HFF-Myc (cell line): ENCODE data around the gene KLK12.

ENCODE experiments used
- DNase-seq: peaks from one replicate; pipeline ENCODE4 v3.0.0-alpha.2; 2011; ENCODE audit warnings: low read depth; ENCODE audit errors: extremely low read depth
- H3K4me3 ChIP-seq: replicated peaks from 2 replicates; pipeline ENCODE4 v1.5.1; 2011; ENCODE audit warnings: low read depth, mild to moderate bottlenecking, control low read depth, low read length
- TF ChIP-seq, protein P1 (sequence below): IDR thresholded peaks from 2 replicates; pipeline ENCODE4 v1.5.1; 2012; ENCODE audit warnings: mild to moderate bottlenecking, low read depth, low read length, control low read depth; ENCODE audit errors: missing control alignments

The KLK12 gene

DNA sequence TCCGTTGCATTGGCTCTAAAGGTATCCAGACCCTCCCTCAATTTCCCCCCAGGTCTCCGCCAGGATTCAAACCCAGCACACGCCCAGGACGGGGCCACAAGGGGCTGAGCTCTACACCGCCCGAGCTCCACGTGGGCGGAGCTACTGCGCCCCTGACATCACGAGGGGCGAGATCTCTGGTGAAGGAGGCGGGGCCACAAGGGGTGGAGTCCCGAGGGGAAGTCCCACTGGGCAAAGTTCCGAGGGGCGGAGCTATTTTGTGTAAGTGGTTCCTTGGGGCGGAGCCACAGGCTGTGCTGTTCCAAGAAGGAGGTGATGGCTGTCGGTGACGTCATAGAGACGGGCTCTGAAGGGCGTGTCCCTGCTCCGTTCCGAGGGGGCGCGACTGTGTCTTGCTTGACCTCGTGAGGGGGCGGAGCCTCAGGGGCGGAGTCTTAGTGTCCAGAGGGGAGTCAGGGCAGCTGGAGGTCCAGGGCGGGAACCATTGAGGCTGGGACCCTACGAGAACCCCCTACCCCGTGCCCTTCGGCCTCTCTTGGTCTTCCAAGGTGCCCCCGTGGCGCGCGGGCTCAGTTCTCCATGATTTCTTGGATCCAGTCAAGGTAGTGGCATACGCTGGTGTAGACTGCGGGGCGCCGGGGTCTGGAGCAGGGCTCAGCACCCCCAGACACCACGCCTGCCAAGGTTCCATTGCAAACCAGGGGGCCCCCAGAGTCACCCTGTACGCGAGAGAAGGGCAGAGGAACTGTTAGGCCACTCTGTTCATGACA lies 32.1 kb downstream of the KLK12 start:
- no peak for DNase-seq
- no peak overlapping the region for H3K4me3 ChIP-seq

DNA sequence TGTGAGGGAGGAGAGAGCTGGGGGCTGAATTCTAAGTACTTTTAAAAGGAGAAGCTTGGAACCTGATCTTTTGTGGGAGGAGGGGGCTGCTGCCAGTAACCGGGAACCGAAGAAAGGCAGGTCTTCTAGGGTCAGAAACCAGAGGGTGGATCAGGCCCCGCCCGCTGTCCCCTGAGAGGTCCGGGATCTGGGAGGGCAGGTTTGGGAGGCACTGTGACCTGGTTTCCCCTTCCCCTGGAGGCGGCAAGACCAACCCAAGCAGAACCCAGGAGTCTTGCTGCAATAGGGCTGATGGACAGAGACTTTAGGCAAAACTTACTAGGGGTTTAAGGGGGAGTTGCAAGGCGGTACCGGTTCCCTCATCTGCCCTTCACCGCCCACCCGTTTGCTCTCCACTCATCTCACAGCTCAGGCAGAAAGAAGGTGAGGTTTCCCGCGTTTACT lies 32.7 kb downstream of the KLK12 start:
- DNase-seq = no peak
- TF ChIP-seq, protein P1, sequence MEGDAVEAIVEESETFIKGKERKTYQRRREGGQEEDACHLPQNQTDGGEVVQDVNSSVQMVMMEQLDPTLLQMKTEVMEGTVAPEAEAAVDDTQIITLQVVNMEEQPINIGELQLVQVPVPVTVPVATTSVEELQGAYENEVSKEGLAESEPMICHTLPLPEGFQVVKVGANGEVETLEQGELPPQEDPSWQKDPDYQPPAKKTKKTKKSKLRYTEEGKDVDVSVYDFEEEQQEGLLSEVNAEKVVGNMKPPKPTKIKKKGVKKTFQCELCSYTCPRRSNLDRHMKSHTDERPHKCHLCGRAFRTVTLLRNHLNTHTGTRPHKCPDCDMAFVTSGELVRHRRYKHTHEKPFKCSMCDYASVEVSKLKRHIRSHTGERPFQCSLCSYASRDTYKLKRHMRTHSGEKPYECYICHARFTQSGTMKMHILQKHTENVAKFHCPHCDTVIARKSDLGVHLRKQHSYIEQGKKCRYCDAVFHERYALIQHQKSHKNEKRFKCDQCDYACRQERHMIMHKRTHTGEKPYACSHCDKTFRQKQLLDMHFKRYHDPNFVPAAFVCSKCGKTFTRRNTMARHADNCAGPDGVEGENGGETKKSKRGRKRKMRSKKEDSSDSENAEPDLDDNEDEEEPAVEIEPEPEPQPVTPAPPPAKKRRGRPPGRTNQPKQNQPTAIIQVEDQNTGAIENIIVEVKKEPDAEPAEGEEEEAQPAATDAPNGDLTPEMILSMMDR = no peak
- no peak overlapping the region for H3K4me3 ChIP-seq

More for the DNA sequence above, 32.1 kb downstream of the KLK12 start:
- TF ChIP-seq, protein P1 = no peak

DNA sequence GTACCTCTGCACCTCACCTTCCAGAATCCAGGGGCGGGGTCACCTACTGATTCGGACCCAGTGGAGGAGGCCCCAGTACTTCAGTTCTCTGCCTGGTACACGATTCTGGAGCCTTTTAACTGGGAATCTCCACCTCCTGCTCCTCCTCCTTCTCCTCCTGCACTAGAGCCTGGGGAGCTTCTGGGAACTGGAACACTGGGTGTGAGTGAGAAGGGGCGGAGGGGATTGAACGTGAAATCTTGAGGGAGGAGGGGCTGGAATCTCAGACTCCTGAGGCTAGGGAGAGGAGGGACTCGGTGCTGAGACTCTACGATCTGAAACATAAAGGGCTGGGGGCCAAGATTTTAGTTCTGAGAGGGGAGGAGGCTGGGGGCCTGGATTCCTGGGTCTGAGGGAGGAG lies 33.3 kb downstream of the KLK12 start, which contains the start of gene KLK8:
KLK8 (minus strand) TSS at position 90 of the 400 bp plus-strand sequence. CDS start 437 bp downstream, outside the sequence.
- H3K4me3 ChIP-seq = no peak within 1 kb of the TSS
- DNase-seq = no peak
- TF ChIP-seq, protein P1 = no peak

DNA sequence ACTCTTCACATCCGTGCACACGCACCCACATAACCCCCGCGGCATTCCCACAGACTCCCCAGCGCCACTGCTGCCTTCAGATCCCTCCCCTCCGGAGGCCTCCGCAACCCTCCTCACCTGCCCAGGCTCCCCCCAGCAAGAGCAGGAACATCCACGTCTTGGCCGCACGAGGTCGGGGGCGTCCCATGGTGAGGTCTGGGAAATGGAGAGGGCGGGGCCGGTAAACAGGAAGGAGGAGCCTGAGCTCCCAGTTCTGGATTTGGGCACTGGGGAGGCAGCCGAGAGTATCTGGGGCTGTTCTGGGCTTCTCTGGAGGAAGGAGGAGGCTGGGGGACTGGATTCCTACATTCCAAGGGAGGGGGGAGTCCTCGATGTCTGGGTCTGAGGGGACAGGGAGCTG lies 33.8 kb downstream of the KLK12 start:
- no peak overlapping the region for H3K4me3 ChIP-seq
- TF ChIP-seq, protein P1 = no peak
- no peak for DNase-seq

DNA sequence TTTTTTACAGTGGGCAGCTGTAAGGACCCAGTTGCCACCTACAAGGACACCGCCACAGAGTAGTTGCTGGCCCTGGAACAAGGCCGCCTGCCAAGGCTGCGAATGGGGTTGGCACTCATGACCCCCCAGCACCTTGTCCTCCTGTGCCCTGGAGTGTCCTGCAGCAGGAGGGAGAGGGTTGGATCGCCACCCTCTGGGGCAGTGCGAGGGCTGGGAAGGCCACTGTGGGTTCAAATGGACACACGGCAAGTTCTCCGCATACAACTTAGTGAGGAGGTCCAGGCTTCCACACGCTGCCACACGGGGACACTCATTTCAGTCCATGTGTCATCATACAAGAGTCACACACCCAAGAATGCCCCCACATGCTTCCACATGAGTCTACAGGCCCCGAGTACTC lies 34.4 kb downstream of the KLK12 start:
- H3K4me3 ChIP-seq = no peak overlapping the region

DNA sequence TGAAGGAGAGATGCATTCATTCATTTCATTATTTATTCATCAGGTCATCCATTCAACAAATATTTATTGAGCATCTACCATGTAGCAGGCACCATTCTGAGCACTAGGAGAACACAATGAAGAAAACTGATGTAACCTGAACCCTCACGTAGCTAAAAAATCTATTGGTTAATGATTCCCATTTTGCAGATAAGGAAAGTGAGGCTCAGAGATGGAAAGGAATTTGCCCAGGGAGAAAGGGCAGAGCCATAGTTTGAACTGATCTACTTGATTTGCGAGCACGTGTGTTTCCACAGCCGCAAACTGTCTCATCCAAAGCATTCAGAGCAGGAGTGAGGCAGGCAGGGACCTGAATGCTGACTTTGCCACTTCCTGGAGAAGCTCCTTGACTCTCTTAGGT lies 36.1 kb downstream of the KLK12 start:
- no peak for DNase-seq
- TF ChIP-seq, protein P1 = no peak
- no peak overlapping the region for H3K4me3 ChIP-seq

More for the DNA sequence above, 34.4 kb downstream of the KLK12 start:
- DNase-seq = no peak
- TF ChIP-seq, protein P1 = no peak
